ENCODE data around the gene IQGAP2. TPM values are rescaled to one million over a fixed set of nuclear protein-coding genes. Genes with fewer than 3 reads are reported as not detected.

The IQGAP2 gene
- polyA plus RNA-seq, 1 donor (not counting 4 experiments of a cell fraction or from before 2014, with no cell fraction given): 0.14 TPM

- DNase-seq (ENCODE audit: low read depth, low spot score): no peak
Observed at GRCh38 chr5:76363352-76364225, 39.5 kb upstream of the IQGAP2 start.

GRCh38 chr5:76364226-76364589 lies 38.9 kb upstream of the IQGAP2 start:
- Histone ChIP-seq H3K27me3 (ENCODE audit: control insufficient read depth, extremely low read depth, insufficient read depth, low read length) (no peaks in the 10 kb centered on the region), H3K9me3 (ENCODE audit: control insufficient read depth, low read depth, low read length) (no peaks in the 10 kb centered on the region), H3K36me3 (ENCODE audit: control insufficient read depth in 2 of 2, extremely low read depth in 1 of 2, insufficient read depth in 2 of 2, low read length in 2 of 2) (no peaks in the 10 kb centered on the region), H3K4me1 (ENCODE audit: control insufficient read depth, extremely low read depth, insufficient read depth, low read length) (peaks cover 2% of the 10 kb centered on the region), H3K9ac (ENCODE audit: control insufficient read depth, extremely low read depth, insufficient read depth, low read length) (no peak overlapping the region), H3K27ac (ENCODE audit: control insufficient read depth, insufficient read depth, low read length) (no peak overlapping the region), H3K79me2 (ENCODE audit: control insufficient read depth, insufficient read depth, low read length) (no peaks in the 10 kb centered on the region), H3K9me1 (ENCODE audit: control insufficient read depth, extremely low read depth, insufficient read depth, low read length) (no peaks in the 10 kb centered on the region), H3K4me3 (ENCODE audit: control insufficient read depth in 2 of 3, extremely low read depth in 1 of 3, insufficient read depth in 2 of 3, low read depth in 1 of 3, low read length in 3 of 3) (no peak overlapping the region), H4K20me1 (ENCODE audit: control insufficient read depth, extremely low read depth, insufficient read depth, low read length) (no peaks in the 10 kb centered on the region), H2AFZ (ENCODE audit: control insufficient read depth, low read length) (no peak overlapping the region), H3K4me2 (ENCODE audit: control insufficient read depth, extremely low read depth, insufficient read depth, low read depth, low read length) (no peak overlapping the region)
- dilution Hi-C loops (cut with MboI; ENCODE audit: extremely low pct_ligation_motif_present, low sequenced_read_pairs): no loop called here
- TF ChIP-seq EZH2 (IDR thresholded peaks at IDR 0.05; ENCODE audit: low read length): no peak
- TF ChIP-seq CTCF (optimal IDR thresholded peaks at IDR 0.05 in 1 of 3, IDR thresholded peaks at IDR 0.05 in 1 of 3, conservative IDR thresholded peaks at IDR 0.05 in 1 of 3; ENCODE audit: extremely low read depth in 1 of 3, insufficient read depth in 2 of 3, low read length in 3 of 3): no peak
- FAIRE-seq: no peak
- DNase-seq (ENCODE audit: low read depth, low spot score): no peak

More at GRCh38 chr5:76363352-76364225, 39.5 kb upstream of the IQGAP2 start:
- no peak for TF ChIP-seq EZH2 (IDR thresholded peaks at IDR 0.05; ENCODE audit: low read length)
- TF ChIP-seq CTCF (optimal IDR thresholded peaks at IDR 0.05 in 1 of 3, IDR thresholded peaks at IDR 0.05 in 1 of 3, conservative IDR thresholded peaks at IDR 0.05 in 1 of 3; ENCODE audit: extremely low read depth in 1 of 3, insufficient read depth in 2 of 3, low read length in 3 of 3): no peak
- no peak overlapping the region for H3K4me3 ChIP-seq (ENCODE audit: control insufficient read depth in 2 of 3, extremely low read depth in 1 of 3, insufficient read depth in 2 of 3, low read depth in 1 of 3, low read length in 3 of 3)
- H3K27me3 ChIP-seq (ENCODE audit: control insufficient read depth, extremely low read depth, insufficient read depth, low read length): no peaks in the 10 kb centered on the region
- H3K4me2 ChIP-seq (ENCODE audit: control insufficient read depth, extremely low read depth, insufficient read depth, low read depth, low read length): no peak overlapping the region
- peaks cover 2% of the 10 kb centered on the region for H3K4me1 ChIP-seq (ENCODE audit: control insufficient read depth, extremely low read depth, insufficient read depth, low read length)
- H4K20me1 ChIP-seq (ENCODE audit: control insufficient read depth, extremely low read depth, insufficient read depth, low read length): no peaks in the 10 kb centered on the region
- no peaks in the 10 kb centered on the region for H3K9me1 ChIP-seq (ENCODE audit: control insufficient read depth, extremely low read depth, insufficient read depth, low read length)
- dilution Hi-C loops (cut with MboI; ENCODE audit: extremely low pct_ligation_motif_present, low sequenced_read_pairs): no loop called here
- no peaks in the 10 kb centered on the region for H3K9me3 ChIP-seq (ENCODE audit: control insufficient read depth, low read depth, low read length)
- no peak overlapping the region for H2AFZ ChIP-seq (ENCODE audit: control insufficient read depth, low read length)
- H3K27ac ChIP-seq (ENCODE audit: control insufficient read depth, insufficient read depth, low read length): no peak overlapping the region
- H3K79me2 ChIP-seq (ENCODE audit: control insufficient read depth, insufficient read depth, low read length): no peaks in the 10 kb centered on the region
- no peak for FAIRE-seq
- no peak overlapping the region for H3K9ac ChIP-seq (ENCODE audit: control insufficient read depth, extremely low read depth, insufficient read depth, low read length)
- H3K36me3 ChIP-seq (ENCODE audit: control insufficient read depth in 2 of 2, extremely low read depth in 1 of 2, insufficient read depth in 2 of 2, low read length in 2 of 2): no peaks in the 10 kb centered on the region

Data from keratinocyte (primary cell).